ENCODE data around the gene KCTD10.

KCTD10 gene

DNA sequence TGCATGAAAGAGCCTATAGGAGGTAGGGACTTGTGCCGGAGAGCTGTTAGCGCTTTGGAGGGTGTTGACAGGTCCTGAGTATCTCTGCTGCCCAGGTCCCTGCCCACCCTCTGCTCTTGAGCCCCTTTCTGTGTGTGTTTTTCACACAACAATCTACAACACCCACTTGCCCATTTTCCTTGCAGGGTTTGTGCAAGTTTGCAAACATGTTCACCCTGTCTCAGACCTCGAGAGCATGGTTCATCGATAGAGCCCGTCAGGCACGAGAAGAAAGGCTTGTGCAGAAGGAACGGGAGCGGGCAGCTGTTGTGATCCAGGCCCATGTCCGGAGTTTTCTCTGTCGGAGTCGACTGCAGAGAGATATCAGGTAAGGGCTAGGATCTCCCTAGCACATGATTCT, 6.2 kb upstream of the KCTD10 start:
- no peak overlapping the region for H3K9ac ChIP-seq (ENCODE audit: low read length in 2 of 2)
- no peak overlapping the region for H3K27ac ChIP-seq (ENCODE audit: low read length)
- H3K4me3 ChIP-seq (ENCODE audit: low read length in 2 of 2) = no peak overlapping the region
- H3K27me3 ChIP-seq (ENCODE audit: control insufficient read depth in 1 of 2, insufficient read depth in 2 of 2, low read length in 2 of 2) = no peaks in the 10 kb centered on the region
- peaks cover 47 to 51% of the 10 kb centered on the region in 2 donors for H3K36me3 ChIP-seq (ENCODE audit: control insufficient read depth in 2 of 2, insufficient read depth in 2 of 2, low read length in 2 of 2)
- H3K4me1 ChIP-seq (ENCODE audit: control insufficient read depth, insufficient read depth, low read length) = peaks cover 6% of the 10 kb centered on the region
- no peaks in the 10 kb centered on the region for H3K9me3 ChIP-seq (ENCODE audit: control insufficient read depth in 2 of 2, low read length in 2 of 2)

DNA sequence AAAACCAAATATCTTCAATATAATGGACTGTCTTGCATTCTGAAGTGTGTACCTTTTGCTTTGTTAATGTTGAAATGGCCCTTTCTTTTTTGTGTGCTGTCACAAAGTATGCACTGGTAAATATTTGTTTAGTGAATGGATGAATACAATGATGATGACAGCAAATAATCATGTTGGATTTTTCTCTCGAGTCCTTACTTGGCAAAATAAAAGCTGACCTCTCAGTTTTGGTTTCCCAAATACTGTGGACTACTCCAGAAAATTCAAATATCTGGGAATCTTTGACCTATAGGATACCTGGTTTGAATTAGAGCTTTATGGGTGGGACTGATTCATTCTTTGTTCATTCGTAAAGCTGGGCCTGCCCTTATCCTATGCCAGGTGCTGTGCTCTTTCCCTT, 5.8 kb upstream of the KCTD10 start:
- peaks cover 10% of the 10 kb centered on the region for H3K4me1 ChIP-seq (ENCODE audit: control insufficient read depth, insufficient read depth, low read length)
- no peak overlapping the region for H3K4me3 ChIP-seq (ENCODE audit: low read length in 2 of 2)
- no peak overlapping the region for H3K9ac ChIP-seq (ENCODE audit: low read length in 2 of 2)
- no peaks in the 10 kb centered on the region for H3K9me3 ChIP-seq (ENCODE audit: control insufficient read depth in 2 of 2, low read length in 2 of 2)
- H3K27ac ChIP-seq (ENCODE audit: low read length) = no peak overlapping the region
- no peaks in the 10 kb centered on the region for H3K27me3 ChIP-seq (ENCODE audit: control insufficient read depth in 1 of 2, insufficient read depth in 2 of 2, low read length in 2 of 2)
- peaks cover 42 to 47% of the 10 kb centered on the region in 2 donors for H3K36me3 ChIP-seq (ENCODE audit: control insufficient read depth in 2 of 2, insufficient read depth in 2 of 2, low read length in 2 of 2)

DNA sequence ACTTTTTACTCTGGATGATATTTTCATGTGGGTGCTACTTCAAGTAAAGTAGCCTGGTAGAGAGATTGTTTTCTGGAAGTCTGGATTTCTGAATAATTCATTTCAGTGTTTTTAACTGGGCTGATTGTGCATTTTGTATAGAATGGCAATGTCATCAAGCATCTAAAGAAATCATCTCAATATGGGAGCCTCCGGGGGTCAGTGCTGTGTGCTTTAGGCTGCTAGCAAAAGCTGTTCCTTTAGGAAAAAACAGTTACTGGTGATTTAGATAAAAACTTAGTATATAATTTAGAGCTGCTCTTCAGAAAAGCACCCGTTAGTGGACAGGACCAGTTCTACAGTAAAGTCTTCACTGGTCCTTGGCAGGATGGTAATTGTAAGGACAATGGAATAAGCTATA, 5.4 kb upstream of the KCTD10 start:
- H3K4me1 ChIP-seq (ENCODE audit: control insufficient read depth, insufficient read depth, low read length) = peaks cover 11% of the 10 kb centered on the region
- H3K36me3 ChIP-seq (ENCODE audit: control insufficient read depth in 2 of 2, insufficient read depth in 2 of 2, low read length in 2 of 2) = peaks cover 38 to 43% of the 10 kb centered on the region in 2 donors

DNA sequence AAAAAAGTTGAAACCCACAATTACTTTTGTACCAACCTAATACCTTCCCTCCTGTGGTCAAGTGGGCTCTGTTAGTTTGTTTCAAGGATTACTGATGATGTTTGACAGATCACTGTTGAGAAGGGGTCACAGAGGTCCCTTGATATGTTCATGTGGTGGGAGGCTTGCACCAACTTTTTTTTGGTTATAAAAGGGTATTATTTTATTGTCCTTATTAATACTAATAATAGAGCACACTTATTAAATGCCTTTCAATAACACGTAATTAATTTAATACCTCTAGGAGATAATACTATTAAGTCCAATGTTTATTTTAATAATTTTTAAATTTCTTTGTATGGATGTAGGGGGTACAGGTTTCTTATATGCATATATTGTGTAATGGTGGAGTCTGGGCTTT, 4.8 kb upstream of the KCTD10 start:
- H3K9ac ChIP-seq (ENCODE audit: low read length in 2 of 2) = no peak overlapping the region
- H3K36me3 ChIP-seq (ENCODE audit: control insufficient read depth in 2 of 2, insufficient read depth in 2 of 2, low read length in 2 of 2) = peaks cover 32 to 37% of the 10 kb centered on the region in 2 donors
- H3K27me3 ChIP-seq (ENCODE audit: control insufficient read depth in 1 of 2, insufficient read depth in 2 of 2, low read length in 2 of 2) = no peaks in the 10 kb centered on the region
- peaks cover 11% of the 10 kb centered on the region for H3K4me1 ChIP-seq (ENCODE audit: control insufficient read depth, insufficient read depth, low read length)
- H3K27ac ChIP-seq (ENCODE audit: low read length) = no peak overlapping the region
- H3K9me3 ChIP-seq (ENCODE audit: control insufficient read depth in 2 of 2, low read length in 2 of 2) = no peaks in the 10 kb centered on the region
- H3K4me3 ChIP-seq (ENCODE audit: low read length in 2 of 2) = no peak overlapping the region

More for the DNA sequence above, 5.4 kb upstream of the KCTD10 start:
- Histone ChIP-seq H3K27me3 (ENCODE audit: control insufficient read depth in 1 of 2, insufficient read depth in 2 of 2, low read length in 2 of 2) (no peaks in the 10 kb centered on the region), H3K27ac (ENCODE audit: low read length) (no peak overlapping the region), H3K9ac (ENCODE audit: low read length in 2 of 2) (no peak overlapping the region), H3K4me3 (ENCODE audit: low read length in 2 of 2) (no peak overlapping the region), H3K9me3 (ENCODE audit: control insufficient read depth in 2 of 2, low read length in 2 of 2) (no peaks in the 10 kb centered on the region)

DNA sequence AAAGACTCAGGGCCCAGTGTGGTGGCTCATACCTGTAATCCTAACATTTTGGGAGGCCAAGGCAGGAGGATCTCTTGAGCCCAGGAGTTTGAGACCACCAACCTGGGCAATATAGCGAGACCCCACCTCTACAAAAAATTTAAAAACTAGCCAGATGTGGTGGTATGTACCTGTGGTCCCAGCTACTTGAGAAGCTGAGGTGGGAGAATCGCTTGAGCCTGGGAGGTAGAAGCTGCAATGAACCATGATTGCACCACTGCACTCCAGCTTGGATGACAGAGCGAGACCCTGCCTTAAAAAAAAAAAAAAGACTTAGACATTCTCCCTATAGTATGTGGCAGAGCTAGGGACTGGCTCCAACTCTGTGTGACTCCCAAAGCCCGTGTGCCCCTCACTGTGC, 3.3 kb upstream of the KCTD10 start:
- H3K9ac ChIP-seq (ENCODE audit: low read length in 2 of 2) = no peak overlapping the region
- H3K27ac ChIP-seq (ENCODE audit: low read length) = no peak overlapping the region
- peaks cover 18 to 21% of the 10 kb centered on the region in 2 donors for H3K36me3 ChIP-seq (ENCODE audit: control insufficient read depth in 2 of 2, insufficient read depth in 2 of 2, low read length in 2 of 2)
- H3K4me1 ChIP-seq (ENCODE audit: control insufficient read depth, insufficient read depth, low read length) = peaks cover 21% of the 10 kb centered on the region
- H3K9me3 ChIP-seq (ENCODE audit: control insufficient read depth in 2 of 2, low read length in 2 of 2) = no peaks in the 10 kb centered on the region
- no peaks in the 10 kb centered on the region for H3K27me3 ChIP-seq (ENCODE audit: control insufficient read depth in 1 of 2, insufficient read depth in 2 of 2, low read length in 2 of 2)
- no peak overlapping the region for H3K4me3 ChIP-seq (ENCODE audit: low read length in 2 of 2)

GRCh38 chr12:109479761-109480160, 2.7 kb upstream of the KCTD10 start:
- no peak overlapping the region for H3K4me3 ChIP-seq (ENCODE audit: low read length in 2 of 2)
- no peaks in the 10 kb centered on the region for H3K27me3 ChIP-seq (ENCODE audit: control insufficient read depth in 1 of 2, insufficient read depth in 2 of 2, low read length in 2 of 2)
- H3K27ac ChIP-seq (ENCODE audit: low read length) = no peak overlapping the region
- no peak overlapping the region for H3K9ac ChIP-seq (ENCODE audit: low read length in 2 of 2)
- H3K9me3 ChIP-seq (ENCODE audit: control insufficient read depth in 2 of 2, low read length in 2 of 2) = no peaks in the 10 kb centered on the region
- peaks cover 12 to 16% of the 10 kb centered on the region in 2 donors for H3K36me3 ChIP-seq (ENCODE audit: control insufficient read depth in 2 of 2, insufficient read depth in 2 of 2, low read length in 2 of 2)
- peaks cover 27% of the 10 kb centered on the region for H3K4me1 ChIP-seq (ENCODE audit: control insufficient read depth, insufficient read depth, low read length)

- Histone ChIP-seq H3K27me3 (ENCODE audit: control insufficient read depth in 1 of 2, insufficient read depth in 2 of 2, low read length in 2 of 2) (no peaks in the 10 kb centered on the region), H3K9me3 (ENCODE audit: control insufficient read depth in 2 of 2, low read length in 2 of 2) (no peaks in the 10 kb centered on the region), H3K27ac (ENCODE audit: low read length) (peak overlapping the region; percentile 97), H3K4me3 (ENCODE audit: low read length in 2 of 2) (peak overlapping the region; percentile 100), H3K9ac (ENCODE audit: low read length in 2 of 2) (peak overlapping the region; percentile 80 to 99), H3K4me1 (ENCODE audit: control insufficient read depth, insufficient read depth, low read length) (peaks cover 41% of the 10 kb centered on the region), H3K36me3 (ENCODE audit: control insufficient read depth in 2 of 2, insufficient read depth in 2 of 2, low read length in 2 of 2) (peaks cover 0 to 7% of the 10 kb centered on the region in 2 donors)
Observed at GRCh38 chr12:109477963-109478315, 839 bp upstream of the KCTD10 start.

DNA sequence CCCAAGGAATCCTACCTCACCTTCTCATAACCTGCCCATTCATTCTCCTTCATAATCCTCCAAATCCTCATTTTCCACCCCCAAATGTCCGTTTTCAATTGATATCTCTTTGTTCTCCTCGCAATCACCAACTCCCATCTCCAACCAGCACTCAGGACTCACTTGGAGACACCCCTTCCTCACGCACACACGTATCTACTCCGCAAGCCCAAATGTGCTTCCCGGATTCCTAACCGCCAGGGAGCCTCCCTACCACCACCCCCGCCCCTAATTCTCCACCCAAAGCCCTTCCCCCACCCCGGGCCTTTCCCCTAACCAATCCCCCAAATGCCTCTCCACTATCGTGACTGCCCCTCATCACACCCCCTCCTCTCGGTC, 304 bp downstream of the KCTD10 start:
- Histone ChIP-seq H3K27me3 (ENCODE audit: control insufficient read depth in 1 of 2, insufficient read depth in 2 of 2, low read length in 2 of 2) (no peaks in the 10 kb centered on the region), H3K4me1 (ENCODE audit: control insufficient read depth, insufficient read depth, low read length) (peaks cover 41% of the 10 kb centered on the region), H3K27ac (ENCODE audit: low read length) (peak overlapping the region; percentile 97)

GRCh38 chr12:109475993-109476806, 900 bp downstream of the KCTD10 start:
- peaks cover 41% of the 10 kb centered on the region for H3K4me1 ChIP-seq (ENCODE audit: control insufficient read depth, insufficient read depth, low read length)
- H3K36me3 ChIP-seq (ENCODE audit: control insufficient read depth in 2 of 2, insufficient read depth in 2 of 2, low read length in 2 of 2) = peaks cover 0 to 3% of the 10 kb centered on the region in 2 donors

More for the DNA sequence above, 304 bp downstream of the KCTD10 start:
- peaks cover 0 to 7% of the 10 kb centered on the region in 2 donors for H3K36me3 ChIP-seq (ENCODE audit: control insufficient read depth in 2 of 2, insufficient read depth in 2 of 2, low read length in 2 of 2)
- no peaks in the 10 kb centered on the region for H3K9me3 ChIP-seq (ENCODE audit: control insufficient read depth in 2 of 2, low read length in 2 of 2)
- H3K9ac ChIP-seq (ENCODE audit: low read length in 2 of 2) = peak overlapping the region; percentile 80 to 99
- H3K4me3 ChIP-seq (ENCODE audit: low read length in 2 of 2) = peak overlapping the region; percentile 100

DNA sequence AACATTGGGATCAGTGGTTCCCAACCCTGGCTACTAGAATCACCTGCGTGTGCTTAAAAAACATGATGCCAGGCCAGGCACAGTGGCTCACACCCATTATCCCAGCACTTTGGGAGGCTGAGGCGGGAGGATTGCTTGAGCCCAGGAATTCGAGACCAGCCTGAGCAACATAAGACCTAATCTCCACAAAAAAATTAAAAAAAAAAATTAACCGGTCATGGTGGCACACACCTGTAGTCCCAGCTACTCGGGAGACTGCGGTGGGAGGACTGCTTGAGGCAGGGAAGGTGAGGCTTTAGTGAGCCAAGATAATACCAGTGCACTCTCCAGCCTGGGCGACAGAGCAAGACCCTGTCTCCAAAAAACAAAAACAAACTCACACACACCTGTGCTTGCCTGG, 2.0 kb downstream of the KCTD10 start:
- no peaks in the 10 kb centered on the region for H3K9me3 ChIP-seq (ENCODE audit: control insufficient read depth in 2 of 2, low read length in 2 of 2)
- H3K4me1 ChIP-seq (ENCODE audit: control insufficient read depth, insufficient read depth, low read length) = peaks cover 48% of the 10 kb centered on the region
- no peaks in the 10 kb centered on the region for H3K27me3 ChIP-seq (ENCODE audit: control insufficient read depth in 1 of 2, insufficient read depth in 2 of 2, low read length in 2 of 2)
- peaks cover 0 to 3% of the 10 kb centered on the region in 2 donors for H3K36me3 ChIP-seq (ENCODE audit: control insufficient read depth in 2 of 2, insufficient read depth in 2 of 2, low read length in 2 of 2)
- peak overlapping the region; percentile 31 to 80 for H3K9ac ChIP-seq (ENCODE audit: low read length in 2 of 2)
- H3K4me3 ChIP-seq (ENCODE audit: low read length in 2 of 2) = peak overlapping the region; percentile 100
- peak overlapping the region; percentile 97 for H3K27ac ChIP-seq (ENCODE audit: low read length)

More at GRCh38 chr12:109475993-109476806, 900 bp downstream of the KCTD10 start:
- peak overlapping the region; percentile 97 for H3K27ac ChIP-seq (ENCODE audit: low read length)
- peak overlapping the region; percentile 80 to 99 for H3K9ac ChIP-seq (ENCODE audit: low read length in 2 of 2)
- no peaks in the 10 kb centered on the region for H3K27me3 ChIP-seq (ENCODE audit: control insufficient read depth in 1 of 2, insufficient read depth in 2 of 2, low read length in 2 of 2)
- H3K9me3 ChIP-seq (ENCODE audit: control insufficient read depth in 2 of 2, low read length in 2 of 2) = no peaks in the 10 kb centered on the region
- peak overlapping the region; percentile 100 for H3K4me3 ChIP-seq (ENCODE audit: low read length in 2 of 2)
